Esophagus muscularis mucosa (tissue), 4 donors: ENCODE data around the gene SLCO3A1. TPM values are rescaled to one million over a fixed set of nuclear protein-coding genes. Genes with fewer than 3 reads are reported as not detected.

Experiments
- DNase-seq: peaks from one replicate; pipeline ENCODE4 v3.0.0-alpha.2; 2017; ENCODE audit errors: extremely low spot score
- H3K27ac ChIP-seq, 4 donors: fragments of 200-600 bp; sonication (generic); replicated peaks in 1 of 4; 1 replicate in 3 of 4; 2 replicates in 1 of 4; pipeline ENCODE4 v1.5.1; 2016 to 2019; ENCODE audit warnings: mild to moderate bottlenecking in 1 of 4
- H3K27me3 ChIP-seq, 4 donors: fragments of 200-600 bp; sonication (generic); one replicate each; pipeline versions ENCODE4 v1.5.1 to v1.6.0; 2016 to 2019
- H3K36me3 ChIP-seq, 4 donors: fragments of 200-600 bp; sonication (generic); one replicate each; pipeline ENCODE4 v1.5.1; 2016 to 2019
- H3K4me1 ChIP-seq, 4 donors: fragments of 200-600 bp; sonication (generic); one replicate each; pipeline ENCODE4 v1.5.1; 2016 to 2019
- H3K4me3 ChIP-seq, 4 donors: fragments of 200-600 bp; sonication (generic); 1 replicate in 2 of 4; 2 replicates in 2 of 4; pipeline ENCODE4 v1.5.1; 2016 to 2019; ENCODE audit warnings: mild to moderate bottlenecking in 4 of 4, moderate library complexity in 1 of 4
- H3K9me3 ChIP-seq, 4 donors: fragments of 200-600 bp; sonication (generic); 1 replicate in 3 of 4; 2 replicates in 1 of 4; pipeline ENCODE4 v1.5.1; 2016 to 2019
- CTCF ChIP-seq, 3 experiments: fragments of 200-600 bp in 2 of 3; fragments of 450-650 bp in 1 of 3; sonication (generic) in 2 of 3; IDR thresholded peaks; one replicate each; pipeline ENCODE4 v1.5.1; 2017 to 2019; ENCODE audit warnings: antibody characterized with exemption in 3 of 3, mild to moderate bottlenecking in 2 of 3, moderate library complexity in 1 of 3
- EP300 ChIP-seq: sonication (generic); formaldehyde crosslinking; IDR thresholded peaks from one replicate; pipeline ENCODE4 v1.6.1; 2017; ENCODE audit warnings: antibody characterized with exemption
- POLR2A ChIP-seq: fragments of 450-650 bp; IDR thresholded peaks from one replicate; pipeline ENCODE4 v1.6.1; 2017; ENCODE audit warnings: antibody characterized with exemption, moderate library complexity, mild to moderate bottlenecking, low read depth
- POLR2AphosphoS5 ChIP-seq, 2 donors: sonication (generic); formaldehyde crosslinking; IDR thresholded peaks; one replicate each; pipeline ENCODE4 v1.6.1; 2017; ENCODE audit warnings: antibody characterized with exemption in 2 of 2
- WGBS: methylation state at CpG from one replicate; pipeline ENCODE4 v1.1.5; 2018; 5-methylcytosine and 5-hydroxymethylcytosine counted together
- intact Hi-C: fragments of 100-400 bp; cut with DNase I; formaldehyde crosslinking; loops from one replicate; pipeline ENCODE4 v1.15.1; 2023
- total RNA-seq, 4 donors: library from RNA; depleted of rRNA; stranded (reverse); fragments of >200 nt; gene quantifications; one replicate each; pipeline versions ENCODE4 v1.1.0 to v1.2.1, GENCODE V29; 2016

SLCO3A1 gene
- total RNA-seq, 4 donors from 2014 or later = 5.6 to 17.5 (median 12.3) TPM

DNA sequence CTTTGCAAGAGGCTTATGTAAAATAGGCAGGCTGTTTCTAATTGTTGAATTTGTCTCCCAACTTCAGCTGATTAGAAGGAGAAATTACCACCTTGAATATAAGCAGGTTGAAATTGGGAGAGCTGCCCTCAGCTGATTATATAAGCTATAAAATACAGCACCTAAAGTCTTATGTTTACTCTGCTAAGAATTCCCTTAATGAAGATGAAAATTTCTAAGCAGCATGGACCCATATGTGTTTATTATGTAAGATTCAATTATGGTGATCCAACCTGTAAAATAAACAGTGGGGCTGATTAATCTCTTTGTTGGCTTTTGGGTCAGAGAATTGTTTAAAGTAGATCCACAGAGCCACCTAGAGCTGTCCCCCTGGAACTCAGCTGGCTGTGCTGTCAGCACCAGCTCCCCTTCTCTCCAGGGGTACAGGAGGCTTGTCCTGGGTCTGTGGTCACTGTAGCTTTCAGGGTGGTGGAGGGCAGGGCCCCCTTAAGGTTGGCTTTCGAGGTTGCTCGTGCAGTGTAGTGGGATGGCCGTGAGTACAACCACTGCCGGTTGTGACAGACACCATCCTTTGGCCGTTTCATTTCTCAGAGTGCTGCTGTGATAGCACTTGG, 9.5 kb downstream of the SLCO3A1 start:
- Histone ChIP-seq H3K27me3 (no peaks in the 10 kb centered on the region), H3K27ac (no peak overlapping the region), H3K9me3 (no peaks in the 10 kb centered on the region), H3K36me3 (peaks cover 0 to 3% (median 0%) of the 10 kb centered on the region in 4 donors), H3K4me1 (peaks cover 54 to 67% (median 64%) of the 10 kb centered on the region in 4 donors), H3K4me3 (no peak overlapping the region)
- intact Hi-C loops = no loop called here
- TF ChIP-seq POLR2AphosphoS5 (IDR thresholded peaks at IDR 0.05) = no peak
- TF ChIP-seq CTCF (IDR thresholded peaks at IDR 0.05) = no peak
- TF ChIP-seq EP300 = no peak
- TF ChIP-seq POLR2A = no peak
- 50% methylated on average over 4 of the region's 5 CpGs for WGBS
- DNase-seq = no peak

DNA sequence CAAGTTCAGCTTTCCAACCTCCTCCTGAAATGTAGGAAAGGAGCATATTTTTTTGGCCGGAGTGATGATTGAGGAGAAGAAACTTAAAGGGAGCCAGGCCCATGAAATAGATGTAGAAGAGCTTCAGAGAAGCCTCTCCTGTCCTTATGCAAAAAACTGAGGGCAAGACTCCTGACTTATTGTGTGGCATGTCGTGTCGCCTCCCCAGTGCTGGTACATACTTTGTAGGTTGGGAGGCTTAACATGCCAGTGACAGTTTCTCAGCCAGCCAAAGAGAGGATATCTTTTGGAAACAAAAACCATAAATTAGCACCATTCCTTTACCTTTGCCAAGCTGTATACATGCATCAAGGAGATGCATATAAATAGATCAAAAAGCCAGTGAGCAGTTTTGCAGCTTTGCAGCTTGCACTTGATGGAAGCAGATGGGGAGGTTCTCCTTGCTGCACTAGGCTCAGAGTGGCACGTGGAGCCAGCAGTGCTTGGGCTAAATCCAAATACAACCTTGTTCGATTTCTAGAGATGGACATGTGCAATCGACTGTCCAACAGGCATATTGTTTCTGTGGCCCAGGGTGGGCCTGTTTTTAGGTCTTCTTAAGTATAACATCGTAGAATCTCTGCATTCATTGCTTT, 10.2 kb downstream of the SLCO3A1 start:
- Histone ChIP-seq H3K36me3 (peaks cover 0 to 2% (median 0%) of the 10 kb centered on the region in 4 donors), H3K4me1 (peaks cover 60 to 73% (median 70%) of the 10 kb centered on the region in 4 donors), H3K4me3 (no peak overlapping the region), H3K9me3 (no peaks in the 10 kb centered on the region), H3K27me3 (no peaks in the 10 kb centered on the region), H3K27ac (no peak overlapping the region)
- intact Hi-C loops = no loop called here
- no peak for DNase-seq
- WGBS = 76% methylated on average over 7 of the region's 7 CpGs
- no peak for TF ChIP-seq POLR2A
- TF ChIP-seq POLR2AphosphoS5 (IDR thresholded peaks at IDR 0.05) = no peak
- TF ChIP-seq CTCF (IDR thresholded peaks at IDR 0.05) = no peak
- TF ChIP-seq EP300 = no peak

DNA sequence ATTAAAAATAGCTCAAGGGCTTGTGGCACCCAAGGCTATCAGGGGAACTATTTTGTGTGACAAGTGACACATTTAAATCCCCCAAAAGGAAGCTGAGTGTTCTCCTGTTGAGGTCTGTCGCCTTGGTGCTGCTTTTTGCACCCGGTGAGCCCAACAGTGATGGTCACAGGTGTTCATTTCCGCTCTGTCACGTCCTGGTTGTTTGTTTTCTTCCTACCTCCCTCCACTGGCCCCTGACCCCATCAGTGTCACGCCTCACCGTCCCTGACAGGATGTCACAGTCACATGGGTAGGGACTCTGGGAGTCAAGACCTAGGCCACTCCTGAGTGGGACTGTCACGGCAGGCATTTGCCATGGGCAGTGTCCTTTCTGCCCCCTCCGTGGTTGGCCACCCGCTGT, 11.2 kb downstream of the SLCO3A1 start:
- H3K9me3 ChIP-seq = no peaks in the 10 kb centered on the region
- TF ChIP-seq CTCF (IDR thresholded peaks at IDR 0.05) (no peak), POLR2A (no peak), POLR2AphosphoS5 (IDR thresholded peaks at IDR 0.05) (no peak), EP300 (no peak)
- H3K4me1 ChIP-seq = peaks cover 63 to 80% (median 71%) of the 10 kb centered on the region in 4 donors
- 81% methylated on average over 9 of the region's 9 CpGs for WGBS
- DNase-seq = no peak
- intact Hi-C loops = no loop called here
- no peaks in the 10 kb centered on the region for H3K36me3 ChIP-seq
- H3K4me3 ChIP-seq = no peak overlapping the region
- no peaks in the 10 kb centered on the region for H3K27me3 ChIP-seq
- H3K27ac ChIP-seq = peak overlapping the region; percentile 34 to 86 (median 79)

- Histone ChIP-seq H3K27ac (peak overlapping the region; percentile 76 to 88 (median 84)), H3K9me3 (no peaks in the 10 kb centered on the region), H3K4me1 (peaks cover 65 to 80% (median 70%) of the 10 kb centered on the region in 4 donors), H3K27me3 (no peaks in the 10 kb centered on the region), H3K36me3 (no peaks in the 10 kb centered on the region), H3K4me3 (no peak overlapping the region)
- no peak for TF ChIP-seq CTCF (IDR thresholded peaks at IDR 0.05)
- no peak for TF ChIP-seq EP300
- TF ChIP-seq POLR2AphosphoS5 (IDR thresholded peaks at IDR 0.05) = no peak
- TF ChIP-seq POLR2A = no peak
- intact Hi-C loops = no loop called here
- 83% methylated on average over 7 of the region's 7 CpGs for WGBS
- DNase-seq = no peak
These were observed 12.0 kb downstream of the SLCO3A1 start for GRCh38 chr15:91865486-91865885.
